H54 (cell line): ENCODE data around the gene USP40.
"Not testable (repeated sequence)": the region's sequence is repeated elsewhere in the genome, so short reads cannot be mapped to it uniquely, and the experiment has no call there.

ENCODE experiments used
- DNase-seq: peaks from one replicate; pipeline ENCODE4 v3.0.0; 2011; ENCODE audit warnings: low spot score, mixed read lengths; ENCODE audit not compliant: insufficient read length
- FAIRE-seq: peaks from 3 replicates; lab custom pipeline; 2011; peaks lifted over from hg19 to GRCh38; lab: Jason Lieb, UNC
- POLR2A ChIP-seq: IDR thresholded peaks from 2 replicates; pipeline ENCODE4 v1.6.1; 2011; ENCODE audit warnings: low read depth, mild to moderate bottlenecking, low read length

Gene USP40

GRCh38 chr2:233566141-233566956 lies at the start of gene USP40:
TSS of gene USP40 (minus strand) at chr2:233566782. CDS start at chr2:233565554, 1,228 bp downstream.
- TF ChIP-seq POLR2A: peak; percentile 82
- FAIRE-seq: peak; percentile 94
- DNase-seq: peak; percentile 60

- TF ChIP-seq POLR2A: no peak
- FAIRE-seq (no peak), DNase-seq (no peak)
Measured at GRCh38 chr2:233611284-233611683, 44.7 kb upstream of the USP40 start.

GRCh38 chr2:233605680-233606079 lies 39.1 kb upstream of the USP40 start:
- TF ChIP-seq POLR2A: no peak
- FAIRE-seq: no peak
- DNase-seq: no peak

GRCh38 chr2:233604826-233605225 lies 38.2 kb upstream of the USP40 start:
- FAIRE-seq (no peak), DNase-seq (no peak)
- no peak for TF ChIP-seq POLR2A

- TF ChIP-seq POLR2A: no peak
- no peak for FAIRE-seq
- no peak for DNase-seq
Measured at GRCh38 chr2:233603520-233603919, 36.9 kb upstream of the USP40 start.

GRCh38 chr2:233602076-233602475 lies 35.5 kb upstream of the USP40 start:
- FAIRE-seq (no peak), DNase-seq (no peak)

GRCh38 chr2:233600386-233600785 lies 33.8 kb upstream of the USP40 start:
- no peak for TF ChIP-seq POLR2A
- DNase-seq: no peak
- FAIRE-seq: no peak

More at GRCh38 chr2:233602076-233602475, 35.5 kb upstream of the USP40 start:
- no peak for TF ChIP-seq POLR2A

- FAIRE-seq (no peak), DNase-seq (no peak)
- no peak for TF ChIP-seq POLR2A
Measured at GRCh38 chr2:233598952-233599351, 32.4 kb upstream of the USP40 start.

GRCh38 chr2:233597522-233597921 lies 30.9 kb upstream of the USP40 start:
- no peak for FAIRE-seq

GRCh38 chr2:233593201-233593600 lies 26.6 kb upstream of the USP40 start:
- DNase-seq (no peak), FAIRE-seq (no peak)
- TF ChIP-seq POLR2A: no peak

More at GRCh38 chr2:233597522-233597921, 30.9 kb upstream of the USP40 start:
- no peak for DNase-seq
- no peak for TF ChIP-seq POLR2A

GRCh38 chr2:233592706-233593105 lies 26.1 kb upstream of the USP40 start:
- DNase-seq, FAIRE-seq: not testable (repeated sequence)

- no peak for FAIRE-seq
- no peak for DNase-seq
- no peak for TF ChIP-seq POLR2A
Measured at GRCh38 chr2:233588400-233588799, 21.8 kb upstream of the USP40 start.

- no peak for FAIRE-seq
- no peak for TF ChIP-seq POLR2A
- DNase-seq: no peak
Measured at GRCh38 chr2:233584210-233584609, 17.6 kb upstream of the USP40 start.

GRCh38 chr2:233583217-233583965 lies 16.8 kb upstream of the USP40 start:
- not testable (repeated sequence) for DNase-seq, FAIRE-seq

- not testable (repeated sequence) for FAIRE-seq, DNase-seq
Measured at GRCh38 chr2:233577341-233577740, 10.8 kb upstream of the USP40 start.
